ENCODE measurements around the gene DCTN3. TPM values are rescaled to one million over a fixed set of nuclear protein-coding genes. Genes with fewer than 3 reads are reported as not detected.

Gene DCTN3
- total and polyA plus RNA-seq, 2 donors (not counting 3 experiments of a cell fraction or from before 2014, with no cell fraction given), result 91.0 to 170 TPM

DNA sequence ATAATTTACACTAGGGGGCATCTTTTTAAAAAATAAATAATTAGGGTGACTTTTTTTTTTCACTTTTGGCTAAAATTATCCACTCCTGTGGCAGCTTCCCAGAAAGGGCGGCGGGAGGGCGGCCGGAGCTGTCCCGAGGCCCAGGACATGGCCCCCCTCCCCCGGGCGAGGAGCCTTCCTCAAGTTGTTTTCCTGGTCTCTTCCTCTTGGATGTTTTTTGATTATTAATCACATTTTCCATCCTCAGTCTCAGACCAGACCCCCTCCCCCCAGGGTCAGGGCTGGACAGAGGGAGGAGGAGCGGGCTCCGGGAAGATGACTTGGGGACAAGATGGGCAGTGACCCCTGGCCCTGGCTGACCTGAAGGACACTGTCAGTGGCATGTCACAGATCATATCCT lies 26.1 kb downstream of the DCTN3 start:
- H3K9me3 ChIP-seq (replicated peaks; ENCODE audit: control insufficient read depth, insufficient read depth, low read length), result no peaks in the 10 kb centered on the region
- H4K20me1 ChIP-seq (replicated peaks; ENCODE audit: control insufficient read depth, extremely low read depth, insufficient read depth, low read length), result no peaks in the 10 kb centered on the region
- no TSS peak for BruUV-seq (replicated peaks)
- no peak for DNase-seq (ENCODE audit: low read depth, low spot score)
- intact Hi-C loops (cut with micrococcal nuclease), result no loop called here
- TF ChIP-seq POLR2AphosphoS5 (IDR thresholded peaks at IDR 0.05; ENCODE audit: insufficient read depth, low read depth, low read length) (no peak), POLR2A (IDR thresholded peaks at IDR 0.05; ENCODE audit: low read depth, low read length) (no peak)
- H3K36me3 ChIP-seq (ENCODE audit: control insufficient read depth in 2 of 2, extremely low read depth in 1 of 2, insufficient read depth in 2 of 2, low read length in 2 of 2), result no peaks in the 10 kb centered on the region
- no peak overlapping the region for H3K4me2 ChIP-seq (ENCODE audit: insufficient read depth, low read length)
- no peak overlapping the region for H3K9ac ChIP-seq (replicated peaks; ENCODE audit: extremely low read depth, insufficient read depth, low read length)
- no peaks in the 10 kb centered on the region for H3K9me1 ChIP-seq (replicated peaks; ENCODE audit: control insufficient read depth, extremely low read depth, insufficient read depth, low read length)
- no peak overlapping the region for H3K27ac ChIP-seq (ENCODE audit: insufficient read depth, low read depth, low read length)
- no peak for FAIRE-seq
- no peaks in the 10 kb centered on the region for H3K4me1 ChIP-seq (ENCODE audit: control insufficient read depth, extremely low read depth, insufficient read depth, low read length)
- ChIA-PET POLR2A (interaction anchor here (0.6 kb wide), 1 partner anchor 53 kb away, joined by 3 read pairs; no protein-coding TSS in a partner anchor), CTCF (interaction anchor here (1.9 to 5.1 kb wide), 4 partner anchors 11 to 190 kb away, joined by 19 to 326 read pairs (median 108); no protein-coding TSS in a partner anchor)
- peaks cover 47% of the 10 kb centered on the region in 2 experiments for H3K27me3 ChIP-seq (ENCODE audit: control insufficient read depth in 2 of 2, insufficient read depth in 2 of 2, low read length in 2 of 2)
- no peak overlapping the region for H2AFZ ChIP-seq (ENCODE audit: low read depth, low read length)
- no peak overlapping the region for H3K4me3 ChIP-seq (replicated peaks in 1 of 3; ENCODE audit: insufficient read depth in 1 of 3, low read depth in 1 of 3, low read length in 3 of 3)
- dilution Hi-C loops (cut with MboI; ENCODE audit: extremely low pct_ligation_motif_present, low sequenced_read_pairs), result no loop called here
- H3K79me2 ChIP-seq (ENCODE audit: control insufficient read depth, insufficient read depth, low read length), result no peaks in the 10 kb centered on the region

DNA sequence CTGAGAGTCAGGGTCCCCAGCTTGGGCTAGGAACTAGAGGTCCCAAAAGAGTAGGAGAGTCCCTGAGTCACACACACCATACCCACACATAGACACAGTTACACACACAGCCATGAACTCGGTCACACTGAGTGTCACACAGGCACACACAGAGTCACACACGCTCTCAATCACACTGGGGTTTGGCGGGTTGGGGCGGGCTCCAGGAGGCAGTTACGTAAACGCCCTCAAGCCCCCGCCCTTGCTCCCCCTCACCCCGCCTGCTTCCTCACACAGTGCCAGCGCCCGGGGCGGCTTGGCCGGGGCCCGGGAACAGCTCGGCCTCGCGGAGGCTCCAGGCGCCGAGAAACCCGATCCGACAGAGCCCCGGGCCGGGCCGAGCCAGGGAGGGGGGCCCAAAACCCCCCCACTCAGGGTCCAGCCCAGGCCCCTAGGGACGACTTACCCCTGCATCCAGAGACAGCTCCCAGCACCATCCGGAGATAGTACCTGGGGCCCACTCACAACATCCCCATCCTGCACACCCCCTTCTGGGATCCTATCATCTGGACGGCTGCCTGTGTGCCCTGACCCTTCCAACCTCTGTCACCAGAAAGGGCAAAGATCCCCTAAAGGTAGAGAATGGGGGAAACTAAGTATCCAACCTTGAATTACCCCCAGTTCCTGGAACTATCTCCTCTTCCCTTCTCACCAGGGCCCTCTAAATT lies 27.2 kb downstream of the DCTN3 start:
- Histone ChIP-seq H3K36me3 (ENCODE audit: control insufficient read depth in 2 of 2, extremely low read depth in 1 of 2, insufficient read depth in 2 of 2, low read length in 2 of 2) (no peaks in the 10 kb centered on the region), H2AFZ (ENCODE audit: low read depth, low read length) (no peak overlapping the region), H3K9me3 (replicated peaks; ENCODE audit: control insufficient read depth, insufficient read depth, low read length) (no peaks in the 10 kb centered on the region), H3K4me2 (ENCODE audit: insufficient read depth, low read length) (no peak overlapping the region), H3K79me2 (ENCODE audit: control insufficient read depth, insufficient read depth, low read length) (no peaks in the 10 kb centered on the region), H3K9me1 (replicated peaks; ENCODE audit: control insufficient read depth, extremely low read depth, insufficient read depth, low read length) (no peaks in the 10 kb centered on the region), H3K4me3 (replicated peaks in 1 of 3; ENCODE audit: insufficient read depth in 1 of 3, low read depth in 1 of 3, low read length in 3 of 3) (no peak overlapping the region), H3K4me1 (ENCODE audit: control insufficient read depth, extremely low read depth, insufficient read depth, low read length) (no peaks in the 10 kb centered on the region), H3K27me3 (ENCODE audit: control insufficient read depth in 2 of 2, insufficient read depth in 2 of 2, low read length in 2 of 2) (peaks cover 58 to 59% of the 10 kb centered on the region in 2 experiments), H4K20me1 (replicated peaks; ENCODE audit: control insufficient read depth, extremely low read depth, insufficient read depth, low read length) (no peaks in the 10 kb centered on the region), H3K27ac (ENCODE audit: insufficient read depth, low read depth, low read length) (no peak overlapping the region), H3K9ac (replicated peaks; ENCODE audit: extremely low read depth, insufficient read depth, low read length) (no peak overlapping the region)
- TF ChIP-seq EZH2 (IDR thresholded peaks at IDR 0.05; ENCODE audit: borderline replicate concordance, low read depth, low read length, severe bottlenecking) (peak; percentile 69), MYC (IDR thresholded peaks at IDR 0.05; ENCODE audit: low read depth, low read length) (no peak)
- ChIA-PET POLR2A (no interaction called here), CTCF (interaction anchor here (1.1 to 5.1 kb wide), 9 partner anchors 12 to 189 kb away, joined by 4 to 326 read pairs (median 58); no protein-coding TSS in a partner anchor)
- intact Hi-C loops (cut with micrococcal nuclease) (loop anchor here (2.0 kb wide), 1 partner anchor 156 kb away; no protein-coding TSS in a partner anchor), dilution Hi-C loops (cut with MboI; ENCODE audit: extremely low pct_ligation_motif_present, low sequenced_read_pairs) (no loop called here)
- FAIRE-seq, result no peak
- BruUV-seq (replicated peaks), result no TSS peak
- no peak for DNase-seq (ENCODE audit: low read depth, low spot score)
